ENCODE results near the gene LRRN2.

DNA sequence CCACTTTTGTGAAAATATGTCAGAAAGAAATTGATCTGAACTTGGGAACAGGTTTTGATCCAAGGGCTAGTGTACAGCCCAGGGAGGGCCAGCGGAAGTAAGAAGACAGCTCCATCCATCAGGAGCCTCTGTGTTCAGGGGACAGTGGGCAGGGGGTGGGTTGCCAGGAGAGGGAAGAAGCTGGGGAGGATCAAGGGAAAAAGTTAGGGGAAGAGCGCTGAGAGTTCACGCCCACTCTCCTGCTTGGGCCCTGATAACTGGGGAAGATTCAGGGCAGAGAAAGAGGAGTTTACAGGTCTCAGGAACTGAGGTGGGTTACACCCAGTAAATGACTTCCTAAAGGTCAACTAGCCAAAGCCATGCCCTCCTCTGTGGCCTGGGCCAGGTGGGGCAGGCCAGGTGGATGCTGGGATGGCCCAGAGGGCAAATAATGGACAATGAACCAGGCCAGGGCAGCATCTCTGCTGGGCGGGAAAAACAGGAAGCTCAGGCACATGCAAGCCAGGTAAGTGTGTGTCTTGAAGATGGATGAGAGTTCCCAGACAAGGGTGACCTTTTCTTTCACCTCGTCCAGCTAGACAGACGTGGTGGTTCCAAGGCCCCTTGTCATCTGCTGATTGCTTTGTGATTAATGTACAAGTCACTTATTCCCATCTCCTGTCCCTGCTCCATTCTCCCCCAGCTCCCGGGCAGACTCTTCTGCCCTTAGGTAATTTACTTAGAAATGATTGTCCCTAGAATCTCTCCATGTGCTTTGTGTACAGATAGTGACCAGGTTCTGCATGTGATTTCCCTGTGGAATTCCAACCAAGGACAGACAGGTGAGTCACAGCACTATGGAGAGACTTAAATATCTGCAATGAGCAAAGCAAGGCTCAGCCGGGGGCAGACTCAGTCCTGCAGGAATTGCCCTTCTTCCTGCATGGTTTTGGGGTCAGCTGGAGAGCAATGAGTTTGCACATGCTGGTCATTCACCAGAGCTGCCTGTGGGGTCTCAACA is 112.3 kb downstream of the LRRN2 start:
- TF ChIP-seq ISL1 (CRISPR knock-in tag; IDR thresholded peaks at IDR 0.05) (no peak), OSR1 (CRISPR knock-in tag; IDR thresholded peaks at IDR 0.05) (no peak), BACH2 (CRISPR knock-in tag; IDR thresholded peaks at IDR 0.05; ENCODE audit: borderline replicate concordance) (no peak)
- TF ChIP-seq, protein P1, sequence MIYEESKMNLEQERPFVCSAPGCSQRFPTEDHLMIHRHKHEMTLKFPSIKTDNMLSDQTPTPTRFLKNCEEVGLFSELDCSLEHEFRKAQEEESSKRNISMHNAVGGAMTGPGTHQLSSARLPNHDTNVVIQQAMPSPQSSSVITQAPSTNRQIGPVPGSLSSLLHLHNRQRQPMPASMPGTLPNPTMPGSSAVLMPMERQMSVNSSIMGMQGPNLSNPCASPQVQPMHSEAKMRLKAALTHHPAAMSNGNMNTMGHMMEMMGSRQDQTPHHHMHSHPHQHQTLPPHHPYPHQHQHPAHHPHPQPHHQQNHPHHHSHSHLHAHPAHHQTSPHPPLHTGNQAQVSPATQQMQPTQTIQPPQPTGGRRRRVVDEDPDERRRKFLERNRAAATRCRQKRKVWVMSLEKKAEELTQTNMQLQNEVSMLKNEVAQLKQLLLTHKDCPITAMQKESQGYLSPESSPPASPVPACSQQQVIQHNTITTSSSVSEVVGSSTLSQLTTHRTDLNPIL (CRISPR knock-in tag; IDR thresholded peaks at IDR 0.05; ENCODE audit: low read depth), result no peak
- TF ChIP-seq, protein P2, sequence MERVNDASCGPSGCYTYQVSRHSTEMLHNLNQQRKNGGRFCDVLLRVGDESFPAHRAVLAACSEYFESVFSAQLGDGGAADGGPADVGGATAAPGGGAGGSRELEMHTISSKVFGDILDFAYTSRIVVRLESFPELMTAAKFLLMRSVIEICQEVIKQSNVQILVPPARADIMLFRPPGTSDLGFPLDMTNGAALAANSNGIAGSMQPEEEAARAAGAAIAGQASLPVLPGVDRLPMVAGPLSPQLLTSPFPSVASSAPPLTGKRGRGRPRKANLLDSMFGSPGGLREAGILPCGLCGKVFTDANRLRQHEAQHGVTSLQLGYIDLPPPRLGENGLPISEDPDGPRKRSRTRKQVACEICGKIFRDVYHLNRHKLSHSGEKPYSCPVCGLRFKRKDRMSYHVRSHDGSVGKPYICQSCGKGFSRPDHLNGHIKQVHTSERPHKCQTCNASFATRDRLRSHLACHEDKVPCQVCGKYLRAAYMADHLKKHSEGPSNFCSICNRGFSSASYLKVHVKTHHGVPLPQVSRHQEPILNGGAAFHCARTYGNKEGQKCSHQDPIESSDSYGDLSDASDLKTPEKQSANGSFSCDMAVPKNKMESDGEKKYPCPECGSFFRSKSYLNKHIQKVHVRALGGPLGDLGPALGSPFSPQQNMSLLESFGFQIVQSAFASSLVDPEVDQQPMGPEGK (CRISPR knock-in tag; IDR thresholded peaks at IDR 0.05; ENCODE audit: borderline replicate concordance), result no peak

Measured in SK-N-SH treated with all-trans-retinoic acid at 6 μM for 48 hours (cell line).